SK-N-SH (cell line): ENCODE results near the gene EVA1A. TPM values are rescaled to one million over a fixed set of nuclear protein-coding genes. Genes with fewer than 3 reads are reported as not detected.

Experiments used
- CTCF ChIA-PET: fragments of 300-600, 350-600 bp; formaldehyde crosslinking; extraction: SDS; loops from one replicate; lab custom pipeline; 2021; lab: Yijun Ruan, JAX
- POLR2A ChIA-PET: fragments of 350-600 bp; sonication (Branson Sonifier 250); formaldehyde crosslinking; extraction: SDS; loops from one replicate; lab custom pipeline; 2020; ENCODE audit warnings: antibody characterized with exemption, inconsistent platforms; lab: Yijun Ruan, JAX
- DNase-seq: peaks from one replicate; pipeline ENCODE4 v3.0.0; 2012
- H2AFZ ChIP-seq: fragments of 200-600 bp; sonication (generic); 2 replicates; pipeline ENCODE4 v1.8.1; 2016; ENCODE audit warnings: antibody characterized with exemption, mild to moderate bottlenecking, low read depth
- H3F3A ChIP-seq: fragments of 200-600 bp; sonication (generic); replicated peaks from 2 replicates; pipeline ENCODE3; 2016; ENCODE audit warnings: antibody characterized with exemption, mild to moderate bottlenecking; ENCODE audit not compliant: insufficient read depth
- H3K27ac ChIP-seq, 2 experiments: fragments of 200-500 bp in 1 of 2; fragments of 200-600 bp in 1 of 2; sonication (Bioruptor generic) in 1 of 2; sonication (generic), shearing (Covaris generic) in 1 of 2; 2 replicates each; pipeline versions ENCODE4 v1.5.1 to v1.6.1; 2014 to 2016; ENCODE audit warnings: low read depth in 2 of 2, inconsistent platforms in 1 of 2, low read length in 1 of 2, mild to moderate bottlenecking in 1 of 2, mixed read lengths in 1 of 2
- H3K27me3 ChIP-seq: fragments of 200-600 bp; sonication (generic), shearing (Covaris generic); 2 replicates; pipeline ENCODE4 v1.6.1; 2016; ENCODE audit warnings: mixed run types; ENCODE audit not compliant: insufficient read depth
- H3K36me3 ChIP-seq, 2 experiments: fragments of 200-500 bp in 1 of 2; fragments of 200-600 bp in 1 of 2; sonication (Bioruptor generic) in 1 of 2; sonication (generic) in 1 of 2; replicated peaks in 1 of 2; 2 replicates each; pipeline versions ENCODE3 to v1.5.1; 2014 to 2016; ENCODE audit warnings: low read length in 1 of 2, mild to moderate bottlenecking in 1 of 2; ENCODE audit not compliant: insufficient read depth in 2 of 2, control insufficient read depth in 1 of 2
- H3K4me1 ChIP-seq, 2 experiments: fragments of 200-500 bp in 1 of 2; fragments of 200-600 bp in 1 of 2; sonication (Bioruptor generic) in 1 of 2; sonication (generic), shearing (Covaris generic) in 1 of 2; 2 replicates each; pipeline versions ENCODE4 v1.5.1 to v1.6.1; 2014 to 2016; ENCODE audit warnings: low read depth in 1 of 2, low read length in 1 of 2, mixed run types in 1 of 2; ENCODE audit not compliant: insufficient read depth in 2 of 2, control insufficient read depth in 1 of 2
- H3K4me2 ChIP-seq: fragments of 200-600 bp; sonication (generic), shearing (Covaris generic); 2 replicates; pipeline ENCODE4 v1.6.1; 2017; ENCODE audit warnings: mixed run types
- H3K4me3 ChIP-seq, 2 experiments: fragments of 200-500 bp in 1 of 2; fragments of 200-600 bp in 1 of 2; sonication (Bioruptor generic) in 1 of 2; sonication (generic), shearing (Covaris generic) in 1 of 2; 2 replicates each; pipeline versions ENCODE4 v1.5.1 to v1.8.1; 2014 to 2016; ENCODE audit warnings: low read depth in 2 of 2, inconsistent platforms in 1 of 2, low read length in 1 of 2, mild to moderate bottlenecking in 1 of 2, mixed read lengths in 1 of 2, moderate library complexity in 1 of 2
- H3K79me2 ChIP-seq: fragments of 200-600 bp; sonication (generic); 2 replicates; pipeline ENCODE4 v1.8.1; 2017; ENCODE audit warnings: mild to moderate bottlenecking; ENCODE audit not compliant: insufficient read depth
- H3K9ac ChIP-seq: fragments of 200-600 bp; sonication (generic); 2 replicates; pipeline ENCODE4 v1.6.1; 2017; ENCODE audit warnings: mixed run types
- H3K9me2 ChIP-seq: fragments of 200-600 bp; sonication (generic); 2 replicates; pipeline ENCODE4 v1.6.1; 2017; ENCODE audit warnings: mixed run types
- H3K9me3 ChIP-seq: fragments of 200-600 bp; sonication (generic); 2 replicates; pipeline ENCODE4 v1.6.1; 2017; ENCODE audit warnings: mixed run types, mild to moderate bottlenecking, moderate library complexity
- H4K20me1 ChIP-seq: fragments of 200-600 bp; sonication (generic); 2 replicates; pipeline ENCODE4 v1.6.1; 2017; ENCODE audit warnings: mild to moderate bottlenecking, mixed run types; ENCODE audit not compliant: insufficient read depth
- CHD2 ChIP-seq: fragments of 150-350 bp; IDR thresholded peaks from 2 replicates; pipeline ENCODE4 v1.6.1; 2018; ENCODE audit warnings: low read length; ENCODE audit not compliant: partially characterized antibody
- CTCF ChIP-seq: fragments of 200-600 bp; sonication (generic); IDR thresholded peaks from 2 replicates; pipeline ENCODE4 v1.6.1; 2017; ENCODE audit warnings: antibody characterized with exemption, mild to moderate bottlenecking, moderate library complexity
- EP300 ChIP-seq, 2 experiments: IDR thresholded peaks; 2 replicates each; pipeline versions ENCODE4 v1.4.0 to v1.6.1; 2012; ENCODE audit warnings: borderline replicate concordance in 1 of 2, low read depth in 1 of 2, low read length in 1 of 2
- FOSL2 ChIP-seq: IDR thresholded peaks from 2 replicates; pipeline ENCODE4 v1.4.0; 2012; ENCODE audit warnings: low read depth, mild to moderate bottlenecking, moderate library complexity, borderline replicate concordance
- GATA2 ChIP-seq: sonication (generic); formaldehyde crosslinking; IDR thresholded peaks from 2 replicates; pipeline ENCODE4 v1.5.0; 2020; ENCODE audit warnings: mild to moderate bottlenecking, missing genetic modification reagents
- IRF3 ChIP-seq: fragments of 150-350 bp; IDR thresholded peaks from 2 replicates; pipeline ENCODE4 v1.6.1; 2016; ENCODE audit warnings: mild to moderate bottlenecking, low read depth, low read length
- MEF2A ChIP-seq: IDR thresholded peaks from 2 replicates; pipeline ENCODE4 v1.4.0; 2012; ENCODE audit warnings: low read depth, borderline replicate concordance
- NFIC ChIP-seq: IDR thresholded peaks from 2 replicates; pipeline ENCODE4 v1.4.0; 2012; ENCODE audit warnings: borderline replicate concordance
- RCOR1 ChIP-seq: fragments of 150-350 bp; IDR thresholded peaks from 2 replicates; pipeline ENCODE4 v1.6.1; 2017; ENCODE audit warnings: antibody characterized with exemption, low read length
- RFX5 ChIP-seq: IDR thresholded peaks from 2 replicates; pipeline ENCODE4 v1.6.1; 2012; ENCODE audit warnings: mild to moderate bottlenecking, improper control_type of control experiment, low read length
- SMC3 ChIP-seq: IDR thresholded peaks from 2 replicates; pipeline ENCODE4 v1.6.1; 2012; ENCODE audit warnings: low read depth, low read length, improper control_type of control experiment
- USF2 ChIP-seq: fragments of 150-350 bp; IDR thresholded peaks from 2 replicates; pipeline ENCODE4 v1.6.1; 2017; ENCODE audit warnings: antibody characterized with exemption, low read length, low read depth, borderline replicate concordance
- YY1 ChIP-seq: IDR thresholded peaks from 2 replicates; pipeline ENCODE4 v1.4.0; 2012; ENCODE audit warnings: low read depth, mild to moderate bottlenecking
- WGBS: methylation state at CpG from one replicate; pipeline ENCODE4 v1.1.6; 2017; ENCODE audit warnings: low lambda C conversion rate; 5-methylcytosine and 5-hydroxymethylcytosine counted together
- polyA plus RNA-seq, 3 experiments: library from polyadenylated mRNA; depleted of rRNA; stranded (reverse); fragments of >200 nt; gene quantifications; 2 replicates each; pipeline ENCODE4 v1.2.3, GENCODE V29; 2012
- TF ChIP-seq, protein P1 (sequence below): IDR thresholded peaks from 2 replicates; pipeline ENCODE4 v1.4.0; 2012; ENCODE audit warnings: low read depth
- TF ChIP-seq, protein P2 (sequence below): IDR thresholded peaks from 2 replicates; pipeline ENCODE4 v1.4.0; 2012; ENCODE audit warnings: low read depth, borderline replicate concordance
- TF ChIP-seq, protein P3 (sequence below): IDR thresholded peaks from 2 replicates; pipeline ENCODE4; 2012

The EVA1A gene
- polyA plus RNA-seq, 1 of the 3 experiments (the other 2 are of a cell fraction), result 93.0 TPM

DNA sequence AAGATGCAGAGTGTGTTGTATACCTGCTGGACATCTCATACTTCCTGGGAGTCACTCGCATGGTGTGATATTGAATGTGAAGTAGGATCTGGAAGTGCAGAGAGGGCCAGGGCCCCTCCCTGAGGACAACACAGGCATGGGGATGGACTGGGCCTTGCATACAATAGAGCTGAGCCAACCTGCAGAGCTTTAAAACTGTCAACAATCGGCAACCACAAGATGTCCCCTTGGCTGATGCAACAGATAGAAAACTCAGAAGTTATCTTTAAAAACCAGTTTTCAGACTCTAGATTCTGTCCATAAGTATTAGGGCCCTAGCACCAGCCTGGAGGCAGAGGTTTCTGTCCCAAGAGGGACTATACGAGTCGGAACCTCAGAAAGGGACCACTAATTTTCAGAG lies 19.7 kb downstream of the EVA1A start:
- Histone ChIP-seq H3K9me3 (peaks cover 3% of the 10 kb centered on the region; the same call in 1 of the 2 replicates), H3K9me2 (no peaks in the 10 kb centered on the region), H3K4me1 (no peaks in the 10 kb centered on the region; a peak in 1 of 4 replicates), H2AFZ (no peak overlapping the region), H3K79me2 (peaks cover 100% of the 10 kb centered on the region), H3K9ac (no peak overlapping the region), H3K27me3 (no peaks in the 10 kb centered on the region), H3F3A (peaks cover 11% of the 10 kb centered on the region), H3K4me3 (no peak overlapping the region), H3K36me3 (peaks cover 28 to 55% of the 10 kb centered on the region in 2 experiments), H3K4me2 (no peak overlapping the region), H3K27ac (no peak overlapping the region; a peak in 1 of 4 replicates), H4K20me1 (peaks cover 89% of the 10 kb centered on the region)
- no peak for TF ChIP-seq RFX5
- TF ChIP-seq IRF3, result no peak
- TF ChIP-seq NFIC, result no peak
- no peak for TF ChIP-seq CHD2
- TF ChIP-seq YY1, result no peak
- TF ChIP-seq, protein P1, sequence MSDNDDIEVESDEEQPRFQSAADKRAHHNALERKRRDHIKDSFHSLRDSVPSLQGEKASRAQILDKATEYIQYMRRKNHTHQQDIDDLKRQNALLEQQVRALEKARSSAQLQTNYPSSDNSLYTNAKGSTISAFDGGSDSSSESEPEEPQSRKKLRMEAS, result no peak
- TF ChIP-seq FOSL2, result no peak
- no peak for TF ChIP-seq EP300 (IDR thresholded peaks at IDR 0.05; ENCODE audit: borderline replicate concordance in 1 of 2, low read depth in 1 of 2, low read length in 1 of 2)
- TF ChIP-seq CTCF, result no peak
- no peak for TF ChIP-seq USF2
- TF ChIP-seq RCOR1, result no peak
- no peak for TF ChIP-seq MEF2A
- no peak for TF ChIP-seq SMC3
- TF ChIP-seq, protein P2, sequence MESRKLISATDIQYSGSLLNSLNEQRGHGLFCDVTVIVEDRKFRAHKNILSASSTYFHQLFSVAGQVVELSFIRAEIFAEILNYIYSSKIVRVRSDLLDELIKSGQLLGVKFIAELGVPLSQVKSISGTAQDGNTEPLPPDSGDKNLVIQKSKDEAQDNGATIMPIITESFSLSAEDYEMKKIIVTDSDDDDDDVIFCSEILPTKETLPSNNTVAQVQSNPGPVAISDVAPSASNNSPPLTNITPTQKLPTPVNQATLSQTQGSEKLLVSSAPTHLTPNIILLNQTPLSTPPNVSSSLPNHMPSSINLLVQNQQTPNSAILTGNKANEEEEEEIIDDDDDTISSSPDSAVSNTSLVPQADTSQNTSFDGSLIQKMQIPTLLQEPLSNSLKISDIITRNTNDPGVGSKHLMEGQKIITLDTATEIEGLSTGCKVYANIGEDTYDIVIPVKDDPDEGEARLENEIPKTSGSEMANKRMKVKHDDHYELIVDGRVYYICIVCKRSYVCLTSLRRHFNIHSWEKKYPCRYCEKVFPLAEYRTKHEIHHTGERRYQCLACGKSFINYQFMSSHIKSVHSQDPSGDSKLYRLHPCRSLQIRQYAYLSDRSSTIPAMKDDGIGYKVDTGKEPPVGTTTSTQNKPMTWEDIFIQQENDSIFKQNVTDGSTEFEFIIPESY, result no peak
- TF ChIP-seq GATA2 (CRISPR knock-in tag), result no peak
- TF ChIP-seq, protein P3, sequence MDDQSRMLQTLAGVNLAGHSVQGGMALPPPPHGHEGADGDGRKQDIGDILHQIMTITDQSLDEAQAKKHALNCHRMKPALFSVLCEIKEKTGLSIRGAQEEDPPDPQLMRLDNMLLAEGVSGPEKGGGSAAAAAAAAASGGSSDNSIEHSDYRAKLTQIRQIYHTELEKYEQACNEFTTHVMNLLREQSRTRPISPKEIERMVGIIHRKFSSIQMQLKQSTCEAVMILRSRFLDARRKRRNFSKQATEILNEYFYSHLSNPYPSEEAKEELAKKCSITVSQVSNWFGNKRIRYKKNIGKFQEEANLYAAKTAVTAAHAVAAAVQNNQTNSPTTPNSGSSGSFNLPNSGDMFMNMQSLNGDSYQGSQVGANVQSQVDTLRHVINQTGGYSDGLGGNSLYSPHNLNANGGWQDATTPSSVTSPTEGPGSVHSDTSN, result no peak
- WGBS, result 79% methylated on average over 3 of the region's 4 CpGs
- no peak for DNase-seq
- ChIA-PET CTCF (interaction anchor here (1.0 kb wide), 1 partner anchor 20 kb away, joined by 3 read pairs; the partner anchor contains the start of gene EVA1A), POLR2A (no interaction called here)
